DMS 273 (cell line): ENCODE measurements around the gene CORIN.

Source experiments
- DNase-seq: peaks from one replicate; lab custom pipeline; 2025; ENCODE audit not compliant: unreplicated experiment; lab: John Stamatoyannopoulos, UW

The CORIN gene

GRCh38 chr4:47837908-47838294, at the start of gene CORIN:
CORIN (minus strand) TSS chr4:47838067; CDS start chr4:47837949, 118 bp downstream.
- no peak for DNase-seq

- DNase-seq = no peak
Measured at GRCh38 chr4:47882228-47882627, 44.4 kb upstream of the CORIN start.

- DNase-seq = no peak
Measured at GRCh38 chr4:47879458-47879857, 41.6 kb upstream of the CORIN start.

DNA sequence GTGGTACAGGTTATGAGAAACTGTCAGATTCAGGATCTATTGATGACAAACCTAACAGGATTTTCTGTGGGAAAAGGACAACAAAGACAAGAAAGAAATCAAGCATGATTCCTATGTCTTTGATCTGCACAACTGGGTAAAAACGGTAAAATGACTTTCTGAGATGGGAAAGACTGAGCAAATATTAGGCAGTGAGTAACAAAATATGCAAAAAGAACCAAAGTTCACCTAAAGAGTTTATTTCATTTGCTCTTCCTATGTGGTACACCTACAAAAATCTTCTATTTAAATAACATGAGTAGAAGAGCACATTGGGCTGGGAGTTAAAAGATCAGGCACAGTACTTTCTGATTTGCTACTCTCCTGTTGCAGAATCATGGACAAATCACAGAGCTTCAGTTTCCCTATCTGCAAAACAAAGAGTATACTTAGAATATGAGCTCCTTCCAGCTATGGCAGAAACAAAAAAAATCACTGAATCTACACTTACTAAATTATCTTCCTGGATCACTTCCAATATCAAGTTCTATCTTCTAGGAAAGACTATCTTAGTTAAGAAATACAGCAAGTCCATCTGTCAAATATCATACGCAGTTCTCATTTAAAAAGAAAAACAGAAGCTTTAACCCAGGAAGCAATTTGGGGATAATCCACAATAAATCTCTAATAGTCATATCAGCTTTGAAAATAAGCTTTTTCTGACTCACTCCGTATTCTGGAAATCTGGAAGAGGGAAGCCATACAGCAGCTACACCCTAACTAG, 39.1 kb upstream of the CORIN start:
- DNase-seq = no peak

DNA sequence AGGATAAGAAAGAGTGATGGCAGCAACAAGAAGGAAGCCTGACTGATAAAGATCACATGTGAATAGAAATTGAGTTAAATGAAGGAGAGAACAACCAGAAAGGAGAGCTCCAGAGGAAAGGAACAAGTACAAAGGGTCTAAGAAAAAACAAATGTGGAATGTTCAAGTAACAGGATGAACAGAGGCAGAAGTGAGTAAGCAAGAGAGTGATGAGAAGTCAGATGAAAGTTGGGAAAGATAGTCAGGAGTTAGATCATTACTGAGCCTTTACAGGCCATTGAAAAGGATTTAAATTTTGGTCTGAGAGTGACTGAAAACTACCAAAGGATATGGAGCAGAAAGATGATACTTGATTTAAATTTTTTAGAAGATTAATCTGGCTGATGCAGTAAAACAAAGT, 38.4 kb upstream of the CORIN start:
- no peak for DNase-seq

- no peak for DNase-seq
Measured at GRCh38 chr4:47873877-47874541, 36.1 kb upstream of the CORIN start.

- no peak for DNase-seq
Measured at GRCh38 chr4:47863486-47863885, 25.6 kb upstream of the CORIN start.

- DNase-seq = no peak
Measured at GRCh38 chr4:47862297-47862696, 24.4 kb upstream of the CORIN start.

DNA sequence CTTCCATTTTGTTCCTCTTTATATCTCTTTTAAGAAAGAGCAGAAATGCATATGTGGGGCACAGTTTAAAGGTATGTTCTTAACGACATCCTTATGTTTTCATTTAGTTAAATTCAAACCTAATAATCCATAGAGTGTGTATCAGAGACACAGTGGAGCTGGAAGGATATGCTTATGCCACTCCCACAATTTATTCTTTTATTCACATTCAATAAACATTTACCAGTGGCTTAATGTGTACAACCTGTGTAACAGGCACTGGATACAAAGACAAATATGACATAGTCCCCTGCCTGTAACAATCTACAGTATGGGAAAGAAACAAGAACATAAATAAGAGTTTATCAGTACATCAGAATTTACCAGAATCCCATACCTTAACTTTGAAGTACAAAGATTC, 22.4 kb upstream of the CORIN start:
- no peak for DNase-seq

DNA sequence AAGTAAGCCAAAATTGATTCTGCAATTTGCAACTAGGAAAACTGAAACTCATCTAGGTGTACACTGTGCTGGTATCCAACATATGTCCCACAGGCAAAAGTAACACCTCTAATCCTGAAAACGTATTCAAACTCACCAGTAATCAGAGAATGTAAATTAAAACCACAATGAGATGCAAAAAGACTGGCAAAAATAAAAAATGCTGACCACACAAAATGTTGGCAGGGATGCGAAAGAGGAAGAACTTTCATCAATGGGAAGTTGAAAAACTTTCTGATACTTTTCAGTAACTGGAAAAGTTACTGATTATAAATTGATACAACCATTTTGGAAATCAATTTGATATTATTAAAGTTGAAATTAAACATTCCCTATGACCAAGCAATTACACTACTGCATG, 20.1 kb upstream of the CORIN start:
- DNase-seq = no peak

DNA sequence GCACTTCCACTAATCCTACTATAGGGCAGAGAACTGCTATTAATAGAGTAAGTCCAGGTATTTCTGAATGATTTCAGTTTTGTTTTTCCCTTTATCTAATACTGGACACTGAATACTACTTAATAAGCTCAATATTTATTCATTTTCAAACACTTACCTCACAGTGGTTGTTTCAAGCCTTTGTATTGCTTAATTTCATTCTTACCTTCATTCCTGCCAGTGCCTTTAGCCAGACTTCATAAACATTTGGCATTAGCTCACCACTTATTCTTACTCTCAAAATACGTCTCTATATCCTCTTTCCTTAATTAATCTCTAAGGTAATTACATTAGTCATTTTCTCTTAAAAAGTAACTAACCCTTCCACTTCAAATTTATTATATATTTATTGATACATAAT, 18.8 kb upstream of the CORIN start:
- DNase-seq = no peak

- DNase-seq = no peak
Measured at GRCh38 chr4:47855350-47855749, 17.5 kb upstream of the CORIN start.

GRCh38 chr4:47852136-47852535, 14.3 kb upstream of the CORIN start:
- DNase-seq = no peak

DNA sequence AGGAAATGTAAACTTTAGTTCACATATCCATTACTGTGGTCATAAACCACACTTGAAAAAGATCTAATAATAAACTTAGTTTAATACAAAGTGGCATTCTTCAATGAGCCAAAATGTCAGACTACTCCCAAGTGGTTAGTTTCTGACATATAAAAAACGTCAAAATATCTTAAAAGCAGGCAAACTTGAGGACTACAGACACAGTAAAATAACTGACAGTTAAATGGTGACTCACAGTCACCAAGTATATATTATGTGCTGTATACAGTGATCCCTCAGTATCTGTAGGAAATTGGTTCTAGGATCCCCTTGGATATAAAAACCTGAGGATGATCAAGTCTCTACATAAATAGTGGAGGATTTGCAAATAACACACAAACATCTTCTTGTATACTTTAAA, 11.6 kb upstream of the CORIN start:
- no peak for DNase-seq

DNA sequence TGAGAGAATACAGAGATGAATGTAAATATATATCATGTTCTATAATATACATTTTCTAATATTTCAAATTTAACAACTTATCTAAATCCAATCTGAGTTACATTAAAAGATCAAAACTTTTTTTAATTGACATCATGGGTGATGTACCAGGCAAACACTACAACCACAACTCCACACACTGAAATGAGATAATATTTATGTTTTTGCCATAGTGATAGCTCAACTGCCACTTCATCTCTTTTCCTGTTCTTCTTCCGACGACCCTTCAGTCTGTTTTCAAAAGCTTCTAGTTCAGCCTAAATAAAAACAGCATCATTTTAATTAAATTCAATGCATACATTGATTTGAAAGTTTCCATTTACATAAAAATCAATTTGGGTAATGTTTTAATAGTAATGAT, 10.2 kb upstream of the CORIN start:
- DNase-seq = no peak

GRCh38 chr4:47842985-47843384, 5.1 kb upstream of the CORIN start:
- no peak for DNase-seq

DNA sequence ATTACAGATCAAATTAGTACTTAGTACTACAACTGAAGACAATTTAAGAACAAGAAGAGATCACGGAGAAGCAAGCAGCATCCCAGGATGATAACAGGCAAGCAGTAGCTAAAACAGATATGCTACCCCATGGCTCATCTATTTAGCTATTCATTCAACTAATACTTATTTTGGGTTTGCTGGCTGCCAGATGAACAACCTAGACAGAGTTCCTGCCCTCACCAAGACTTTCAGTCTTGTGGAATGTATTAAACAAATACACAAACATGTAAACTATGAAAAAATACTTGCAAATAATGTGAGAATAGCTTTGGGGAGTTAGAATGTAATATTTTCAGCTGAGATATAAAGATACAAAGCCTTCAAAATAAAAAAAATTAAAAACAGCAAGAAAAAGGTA, 2.4 kb upstream of the CORIN start:
- no peak for DNase-seq

DNA sequence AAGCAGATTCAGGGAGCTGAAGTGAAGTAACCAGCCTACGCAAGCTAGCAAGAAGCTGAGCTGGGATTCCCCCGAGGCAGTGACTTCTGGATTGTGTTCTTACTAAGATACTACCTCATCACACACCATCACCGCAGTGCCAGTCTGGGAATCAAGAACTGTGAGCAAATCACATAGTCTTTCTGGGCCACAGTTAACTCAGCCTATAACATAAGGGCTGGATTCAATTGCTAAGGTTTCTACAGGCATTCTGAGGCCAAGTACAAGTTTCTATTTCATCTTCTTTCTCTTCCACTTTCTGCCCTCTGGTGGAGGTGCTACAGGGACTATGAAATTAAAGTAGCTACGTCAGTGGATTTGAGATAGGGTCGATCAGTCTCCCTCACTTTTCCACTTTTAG, 1.4 kb upstream of the CORIN start:
- peak; percentile 21 for DNase-seq

GRCh38 chr4:47838445-47838844, 578 bp upstream of the CORIN start:
- DNase-seq = peak; percentile 14

DNA sequence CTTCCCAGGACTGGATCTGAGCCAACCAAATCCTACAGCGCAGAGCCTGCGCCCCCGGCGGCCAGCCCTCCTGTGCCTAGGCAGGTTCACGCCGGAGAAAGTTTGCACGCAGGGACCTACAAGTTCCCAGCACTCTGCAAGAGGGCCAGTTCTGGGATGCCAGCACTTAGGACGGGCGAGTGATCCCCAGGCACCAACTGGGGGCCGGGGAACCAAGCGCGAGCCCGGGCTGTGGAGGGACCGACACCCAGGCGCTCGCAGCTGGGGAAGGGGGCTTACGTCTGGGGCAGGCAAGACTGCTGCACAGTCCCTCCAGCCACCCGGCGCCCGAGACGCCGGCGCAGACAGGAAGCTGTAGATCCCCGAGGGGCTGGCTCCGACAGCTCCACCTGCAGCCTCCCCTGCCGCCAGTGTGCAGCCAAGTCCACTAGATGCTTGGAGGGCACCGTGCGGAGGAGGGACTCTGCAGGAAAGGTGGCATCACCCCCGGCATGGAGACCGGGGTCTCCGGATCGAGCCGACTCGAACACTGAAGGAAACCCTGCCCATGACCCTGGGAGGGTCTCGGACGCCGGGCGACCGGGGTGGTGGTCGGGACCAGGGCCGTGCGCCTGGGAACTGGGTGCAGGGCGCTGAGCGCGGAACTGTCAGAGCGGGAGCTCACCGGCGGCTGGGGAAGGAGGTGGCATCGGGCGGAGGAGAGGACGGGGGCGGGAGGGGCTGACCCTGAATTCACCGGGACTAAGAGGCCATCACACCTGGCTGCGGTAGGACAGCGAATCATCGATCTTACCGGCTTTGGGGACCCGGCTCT, 566 bp downstream of the CORIN start:
- DNase-seq = peak; percentile 51

- peak; percentile 85 for DNase-seq
Measured at GRCh38 chr4:47836641-47837093, 1.2 kb downstream of the CORIN start.

DNA sequence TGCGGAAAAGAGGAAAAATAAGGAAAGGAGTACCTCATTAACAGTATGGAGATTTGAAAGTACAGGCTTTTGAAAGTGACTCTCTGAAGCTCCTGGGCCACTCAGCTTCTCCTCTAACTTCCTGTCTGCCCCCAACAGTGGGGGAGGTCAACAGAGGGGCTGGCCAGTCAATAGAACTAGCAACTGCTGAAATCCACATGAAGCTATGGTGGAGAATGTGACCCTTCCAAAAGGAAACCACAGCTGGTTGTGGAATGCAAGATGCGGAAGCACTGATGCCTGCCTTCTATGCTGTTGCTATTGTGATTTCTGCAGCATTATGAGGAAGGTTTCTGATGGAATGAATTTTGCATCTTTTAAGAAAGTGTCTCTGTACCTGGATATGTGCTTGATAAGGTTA, 2.4 kb downstream of the CORIN start:
- DNase-seq = no peak
